Stimulated activated CD8-positive, alpha-beta memory T cell treated with anti-CD3 and anti-CD28 coated beads, Interleukin-15, amount 100 ng/mL, for 4 hours (primary cell): ENCODE results near the gene THOC6.

Source experiments
- DNase-seq, 2 donors: peaks; one replicate each; pipeline ENCODE4 v3.0.0-alpha.2; 2020; ENCODE audit warnings: low read depth in 2 of 2

The THOC6 gene

GRCh38 chr16:3015865-3016521, 7.8 kb upstream of the THOC6 start:
- no peak for DNase-seq

- no peak for DNase-seq
Observed at GRCh38 chr16:3017344-3017743, 6.5 kb upstream of the THOC6 start.

- no peak for DNase-seq
Observed at GRCh38 chr16:3017794-3018506, 5.9 kb upstream of the THOC6 start, which contains the start of gene CLDN6. CLDN6 (minus strand) TSS chr16:3018183; CDS start chr16:3016021, 2,162 bp downstream.

- no peak for DNase-seq
Observed at GRCh38 chr16:3019594-3020246, 4.1 kb upstream of the THOC6 start.

- DNase-seq = peak in 1 of 2 donors; percentile 53
Observed at GRCh38 chr16:3020247-3020603, 3.6 kb upstream of the THOC6 start, which contains the start of gene TNFRSF12A. TNFRSF12A (plus strand) TSS chr16:3020368; CDS start chr16:3020398, 30 bp downstream.

- DNase-seq = peak; percentile 52 to 62
Observed at GRCh38 chr16:3020604-3021448, 3.0 kb upstream of the THOC6 start.

- peak; percentile 69 to 83 for DNase-seq
Observed at GRCh38 chr16:3021449-3022207, 2.2 kb upstream of the THOC6 start.

GRCh38 chr16:3022208-3022683, 1.6 kb upstream of the THOC6 start:
- DNase-seq = peak; percentile 79 to 88

GRCh38 chr16:3022684-3023414, 986 bp upstream of the THOC6 start:
- no peak for DNase-seq

GRCh38 chr16:3023415-3023668, 493 bp upstream of the THOC6 start:
- no peak for DNase-seq

GRCh38 chr16:3025032-3026002, 1.5 kb downstream of the THOC6 start:
- no peak for DNase-seq

- DNase-seq = no peak
Observed at GRCh38 chr16:3026003-3026378, 2.2 kb downstream of the THOC6 start.

- DNase-seq = no peak
Observed at GRCh38 chr16:3026609-3027488, 3.0 kb downstream of the THOC6 start.

- DNase-seq = no peak
Observed at GRCh38 chr16:3027489-3027795, 3.6 kb downstream of the THOC6 start.

GRCh38 chr16:3027983-3028715, 4.3 kb downstream of the THOC6 start:
- peak; percentile 66 to 68 for DNase-seq

- DNase-seq = no peak
Observed at GRCh38 chr16:3028716-3029319, 5.0 kb downstream of the THOC6 start.

GRCh38 chr16:3029491-3030221, 5.8 kb downstream of the THOC6 start:
- DNase-seq = no peak
